ENCODE data around the gene SUPT20H. TPM values are rescaled to one million over a fixed set of nuclear protein-coding genes. Genes with fewer than 3 reads are reported as not detected.

Gene SUPT20H
- total and polyA plus RNA-seq, 12 donors = 17.9 to 55.2 (median 40.4) TPM

GRCh38 chr13:36979361-36980050, 80.0 kb downstream of the SUPT20H start:
- no peaks in the 10 kb centered on the region for H3K4me1 ChIP-seq (replicated peaks in 1 of 2)
- H3K27ac ChIP-seq = no peak overlapping the region
- H3K27me3 ChIP-seq = no peaks in the 10 kb centered on the region
- no peak overlapping the region for H3K4me3 ChIP-seq
- H3K36me3 ChIP-seq (replicated peaks in 1 of 2) = peaks cover 0 to 24% of the 10 kb centered on the region in 2 donors
- H3K9me3 ChIP-seq (replicated peaks in 1 of 3) = no peaks in the 10 kb centered on the region
- intact Hi-C loops (cut with DNase I) = loop anchor here in 1 of 2 donors (10.0 kb wide), 1 partner anchor 125 kb away; no protein-coding TSS in a partner anchor
- DNase-seq = no peak
- 69 to 78% (median 73%) methylated on average over 7 of the region's 7 CpGs for WGBS, 4 donors
- TF ChIP-seq POLR2A (IDR thresholded peaks at IDR 0.05) = no peak
- TF ChIP-seq CTCF (IDR thresholded peaks at IDR 0.05) = no peak

DNA sequence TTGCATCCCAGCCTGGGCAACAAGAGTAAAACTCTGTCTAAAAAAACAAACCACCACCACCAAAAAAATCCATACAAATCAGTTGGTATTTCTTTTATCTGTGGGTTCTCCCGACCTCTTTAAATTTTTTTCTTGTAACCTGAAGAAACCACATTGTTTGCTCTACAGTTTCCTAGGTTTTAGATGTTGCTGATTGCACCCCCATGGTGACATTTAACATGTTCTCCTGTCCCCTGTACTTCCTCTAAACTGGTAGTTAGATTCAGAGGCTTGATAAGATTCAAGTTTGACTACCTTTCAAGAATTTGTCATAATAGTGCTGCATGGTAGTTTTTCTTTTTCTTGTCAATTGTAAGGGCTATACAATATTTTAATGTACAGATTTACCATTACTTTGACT, 84.3 kb downstream of the SUPT20H start:
- intact Hi-C loops (cut with DNase I) = loop anchor here in 1 of 2 donors (10.0 kb wide), 1 partner anchor 120 kb away; no protein-coding TSS in a partner anchor
- DNase-seq = no peak
- TF ChIP-seq CTCF (IDR thresholded peaks at IDR 0.05) (no peak), POLR2A (IDR thresholded peaks at IDR 0.05) (no peak)
- no peaks in the 10 kb centered on the region for H3K9me3 ChIP-seq (replicated peaks in 1 of 3)
- 86 to 100% (median 96%) methylated on average over 1 of the region's 1 CpG for WGBS, 4 donors
- no peaks in the 10 kb centered on the region for H3K4me1 ChIP-seq (replicated peaks in 1 of 2)
- H3K27ac ChIP-seq = no peak overlapping the region
- H3K27me3 ChIP-seq = no peaks in the 10 kb centered on the region
- H3K36me3 ChIP-seq (replicated peaks in 1 of 2) = peaks cover 0 to 14% of the 10 kb centered on the region in 2 donors
- no peak overlapping the region for H3K4me3 ChIP-seq

DNA sequence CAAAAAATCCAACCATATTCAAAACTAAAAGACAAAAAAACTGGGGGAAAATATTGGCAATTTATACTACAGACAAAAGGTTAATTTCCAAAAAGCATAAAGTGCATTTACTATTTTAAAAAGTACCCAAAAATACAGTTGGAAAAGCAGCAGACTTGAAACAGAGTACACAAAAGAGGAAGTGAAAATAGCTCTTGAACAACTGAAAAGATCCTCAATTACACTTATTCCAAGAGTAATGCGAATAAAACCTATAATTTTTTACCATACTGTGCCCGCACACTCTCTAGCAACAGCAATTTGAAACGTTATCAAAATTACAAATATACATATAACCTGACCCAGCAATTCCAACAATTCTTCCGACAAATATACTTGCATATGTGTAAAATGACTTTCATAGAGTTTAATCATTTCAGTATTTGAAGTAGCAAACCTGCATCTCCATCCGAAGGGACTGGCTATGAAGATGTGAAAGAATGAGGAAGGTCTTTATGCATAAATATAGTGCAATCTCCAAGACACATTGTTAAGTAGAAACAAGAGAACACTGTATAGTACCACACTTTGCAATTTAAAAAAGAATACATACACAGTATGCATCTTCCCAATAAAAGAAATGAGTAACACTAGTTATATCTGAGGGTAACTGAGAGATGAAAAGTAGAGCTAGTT, 85.7 kb downstream of the SUPT20H start:
- H3K36me3 ChIP-seq (replicated peaks in 1 of 2) = peaks cover 0 to 16% of the 10 kb centered on the region in 2 donors
- H3K27ac ChIP-seq = no peak overlapping the region
- no peak overlapping the region for H3K4me3 ChIP-seq
- no peaks in the 10 kb centered on the region for H3K9me3 ChIP-seq (replicated peaks in 1 of 3)
- no peak for DNase-seq
- intact Hi-C loops (cut with DNase I) = loop anchor here in 1 of 2 donors (10.0 kb wide), 1 partner anchor 119 kb away; no protein-coding TSS in a partner anchor
- WGBS, 4 donors = 87 to 91% (median 90%) methylated on average over 5 of the region's 5 CpGs
- TF ChIP-seq POLR2A (IDR thresholded peaks at IDR 0.05) (no peak), CTCF (IDR thresholded peaks at IDR 0.05) (no peak)
- H3K4me1 ChIP-seq (replicated peaks in 1 of 2) = no peaks in the 10 kb centered on the region
- H3K27me3 ChIP-seq = no peaks in the 10 kb centered on the region

DNA sequence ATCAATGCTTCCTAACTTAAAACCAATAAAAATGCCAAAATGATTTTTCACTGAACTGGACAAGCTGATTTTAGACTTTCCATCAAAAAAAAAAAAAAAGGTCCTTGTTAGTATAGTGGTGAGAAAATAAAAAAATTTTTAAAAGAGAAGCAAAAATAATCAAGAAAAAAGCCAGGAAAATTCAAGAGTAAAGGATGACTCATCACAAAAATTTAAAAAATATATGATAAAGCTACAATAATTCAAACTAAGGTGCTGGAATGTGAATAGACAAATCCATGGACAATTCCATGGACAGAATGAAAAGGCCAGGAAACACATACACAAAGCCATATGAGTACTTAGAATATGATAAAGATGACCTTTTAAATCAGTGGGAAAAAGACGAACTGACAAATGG, 86.5 kb downstream of the SUPT20H start:
- Histone ChIP-seq H3K9me3 (replicated peaks in 1 of 3) (no peaks in the 10 kb centered on the region), H3K27ac (no peak overlapping the region), H3K36me3 (replicated peaks in 1 of 2) (peaks cover 0 to 18% of the 10 kb centered on the region in 2 donors), H3K4me1 (replicated peaks in 1 of 2) (no peaks in the 10 kb centered on the region), H3K4me3 (no peak overlapping the region), H3K27me3 (no peaks in the 10 kb centered on the region)
- 93 to 100% (median 96%) methylated on average over 1 of the region's 1 CpG for whole genome bisulfite sequencing, 4 donors
- no peak for DNase-seq
- intact Hi-C loops (cut with DNase I) = loop anchor here in 1 of 2 donors (10.0 kb wide), 1 partner anchor 118 kb away; no protein-coding TSS in a partner anchor
- TF ChIP-seq CTCF (IDR thresholded peaks at IDR 0.05) (no peak), POLR2A (IDR thresholded peaks at IDR 0.05) (no peak)

Measured in adrenal gland (tissue), 12 donors.